Chondrocyte (in vitro differentiated cells): ENCODE data around the gene COBL. TPM values are rescaled to one million over a fixed set of nuclear protein-coding genes. Genes with fewer than 3 reads are reported as not detected.

Experiments
- DNase-seq: peaks from one replicate; pipeline ENCODE4 v3.0.0; 2021; ENCODE audit warnings: mixed read lengths, low spot score
- H3K27ac Mint-ChIP-seq: one replicate; pipeline ENCODE4 v1.8.0; 2021; ENCODE audit warnings: mild to moderate bottlenecking, moderate library complexity, mixed read lengths; ENCODE audit not compliant: unreplicated experiment
- H3K27me3 Mint-ChIP-seq: 2 replicates; pipeline ENCODE4 v1.8.0; 2021; ENCODE audit warnings: low read depth, mixed read lengths
- H3K36me3 Mint-ChIP-seq: 2 replicates; pipeline ENCODE4 v1.8.0; 2021; ENCODE audit warnings: low read depth, mixed read lengths
- H3K4me1 Mint-ChIP-seq: 2 replicates; pipeline ENCODE4 v1.8.0; 2021; ENCODE audit warnings: low read depth, mild to moderate bottlenecking, mixed read lengths
- H3K4me3 Mint-ChIP-seq: one replicate; pipeline ENCODE4 v1.8.0; 2021; ENCODE audit warnings: mild to moderate bottlenecking, moderate library complexity, mixed read lengths; ENCODE audit not compliant: unreplicated experiment
- H3K9me3 Mint-ChIP-seq: 2 replicates; pipeline ENCODE4 v1.8.0; 2021; ENCODE audit warnings: low read depth, mixed read lengths
- total RNA-seq: library from RNA; stranded (reverse); gene quantifications from 3 replicates; pipeline ENCODE4 v1.2.1, GENCODE V29; 2021
- TF ChIP-seq, protein P1 (sequence below): fragments of 200-600 bp; sonication (generic); IDR thresholded peaks from 2 replicates; pipeline ENCODE4 v1.5.0; 2021; ENCODE audit warnings: antibody characterized with exemption, mild to moderate bottlenecking, moderate library complexity

COBL gene
- total RNA-seq, 1 donor from 2014 or later, result 0.17 TPM

DNA sequence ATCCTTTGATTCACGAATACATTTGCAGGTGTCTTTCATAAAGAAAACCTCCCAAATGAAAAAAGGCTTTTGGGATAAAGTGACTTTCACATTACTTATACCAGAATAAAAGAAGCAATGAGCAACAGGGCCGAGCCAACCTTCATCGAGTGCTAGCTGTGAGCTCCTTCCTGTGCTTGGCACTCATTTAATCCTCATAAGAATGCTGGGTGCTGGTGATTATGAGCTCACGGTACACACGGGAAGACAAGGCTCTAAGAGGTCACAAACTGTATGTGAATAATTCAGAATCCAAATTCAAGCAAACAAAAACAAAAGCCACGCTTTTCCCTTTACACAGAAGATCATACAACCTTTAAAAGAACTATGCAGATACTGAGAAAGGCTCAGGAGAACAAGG is 156.2 kb downstream of the COBL start:
- TF ChIP-seq, protein P1, sequence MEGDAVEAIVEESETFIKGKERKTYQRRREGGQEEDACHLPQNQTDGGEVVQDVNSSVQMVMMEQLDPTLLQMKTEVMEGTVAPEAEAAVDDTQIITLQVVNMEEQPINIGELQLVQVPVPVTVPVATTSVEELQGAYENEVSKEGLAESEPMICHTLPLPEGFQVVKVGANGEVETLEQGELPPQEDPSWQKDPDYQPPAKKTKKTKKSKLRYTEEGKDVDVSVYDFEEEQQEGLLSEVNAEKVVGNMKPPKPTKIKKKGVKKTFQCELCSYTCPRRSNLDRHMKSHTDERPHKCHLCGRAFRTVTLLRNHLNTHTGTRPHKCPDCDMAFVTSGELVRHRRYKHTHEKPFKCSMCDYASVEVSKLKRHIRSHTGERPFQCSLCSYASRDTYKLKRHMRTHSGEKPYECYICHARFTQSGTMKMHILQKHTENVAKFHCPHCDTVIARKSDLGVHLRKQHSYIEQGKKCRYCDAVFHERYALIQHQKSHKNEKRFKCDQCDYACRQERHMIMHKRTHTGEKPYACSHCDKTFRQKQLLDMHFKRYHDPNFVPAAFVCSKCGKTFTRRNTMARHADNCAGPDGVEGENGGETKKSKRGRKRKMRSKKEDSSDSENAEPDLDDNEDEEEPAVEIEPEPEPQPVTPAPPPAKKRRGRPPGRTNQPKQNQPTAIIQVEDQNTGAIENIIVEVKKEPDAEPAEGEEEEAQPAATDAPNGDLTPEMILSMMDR, result no peak
- H3K4me1 Mint-ChIP-seq, result peaks cover 4% of the 10 kb centered on the region
- peaks cover 2% of the 10 kb centered on the region for H3K9me3 Mint-ChIP-seq
- H3K27ac Mint-ChIP-seq, result no peak overlapping the region
- H3K36me3 Mint-ChIP-seq, result no peaks in the 10 kb centered on the region
- no peak overlapping the region for H3K4me3 Mint-ChIP-seq
- H3K27me3 Mint-ChIP-seq, result peaks cover 29% of the 10 kb centered on the region
- DNase-seq, result no peak

DNA sequence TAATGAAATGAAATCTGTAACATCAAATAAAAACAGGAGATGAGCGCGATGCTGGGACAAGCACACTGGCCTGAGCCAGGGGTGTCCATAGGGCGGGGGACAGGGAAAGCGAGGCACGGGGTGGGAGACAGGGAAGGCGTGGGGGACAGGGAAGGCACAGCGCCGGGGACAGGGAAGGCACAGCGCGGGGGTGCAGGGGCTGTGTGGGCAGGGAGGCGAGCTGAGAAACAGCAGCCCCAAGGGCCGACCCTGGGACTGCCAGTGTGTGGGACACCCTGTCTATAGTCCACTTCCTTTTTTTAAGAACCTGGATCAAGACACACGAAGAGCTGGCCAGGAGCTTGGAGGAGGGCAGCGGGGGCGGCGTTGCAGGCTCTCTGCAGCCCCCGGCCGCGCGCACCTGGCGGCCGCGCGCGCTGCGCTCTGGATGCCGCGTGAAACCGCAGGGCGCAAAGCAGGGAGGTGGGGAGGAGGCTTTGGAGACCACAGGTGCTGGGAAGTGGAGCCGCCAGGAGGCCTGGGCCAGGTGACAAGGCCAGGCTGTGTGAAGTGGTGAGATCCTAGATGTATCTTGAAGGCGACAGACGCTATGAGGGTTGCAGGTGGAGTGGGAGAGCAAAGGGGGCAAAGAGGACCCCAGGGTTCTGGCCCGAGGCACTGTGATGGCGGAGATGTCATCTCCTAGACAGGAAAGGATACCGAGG is 157.7 kb downstream of the COBL start:
- no peak for DNase-seq
- Mint-ChIP-seq H3K4me1 (peaks cover 4% of the 10 kb centered on the region), H3K27me3 (peaks cover 21% of the 10 kb centered on the region), H3K4me3 (no peak overlapping the region), H3K36me3 (no peaks in the 10 kb centered on the region), H3K9me3 (no peaks in the 10 kb centered on the region), H3K27ac (no peak overlapping the region)
- TF ChIP-seq, protein P1, result no peak

DNA sequence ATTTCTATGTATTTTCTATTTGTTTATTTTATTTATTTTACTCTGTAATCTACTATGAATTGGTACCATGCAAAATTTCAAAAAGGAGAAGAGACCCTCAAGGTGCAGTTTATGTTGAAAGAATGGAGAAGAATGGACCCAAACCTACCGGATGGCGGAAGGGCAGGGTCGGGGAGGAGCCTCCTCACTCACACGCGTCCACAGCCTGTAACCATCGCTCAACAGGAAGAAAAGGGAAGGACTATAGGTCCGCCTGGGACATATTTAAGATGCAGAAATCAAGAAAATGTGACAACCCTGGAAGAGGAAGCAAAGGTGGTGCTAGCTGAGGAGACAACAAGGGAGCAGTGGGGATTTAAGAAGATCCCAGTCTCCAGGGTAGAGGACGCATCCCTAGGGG is 158.4 kb downstream of the COBL start:
- peaks cover 4% of the 10 kb centered on the region for H3K4me1 Mint-ChIP-seq
- H3K27ac Mint-ChIP-seq, result no peak overlapping the region
- DNase-seq, result no peak
- no peak overlapping the region for H3K4me3 Mint-ChIP-seq
- no peaks in the 10 kb centered on the region for H3K36me3 Mint-ChIP-seq
- H3K27me3 Mint-ChIP-seq, result peaks cover 24% of the 10 kb centered on the region
- TF ChIP-seq, protein P1, result no peak
- no peaks in the 10 kb centered on the region for H3K9me3 Mint-ChIP-seq

DNA sequence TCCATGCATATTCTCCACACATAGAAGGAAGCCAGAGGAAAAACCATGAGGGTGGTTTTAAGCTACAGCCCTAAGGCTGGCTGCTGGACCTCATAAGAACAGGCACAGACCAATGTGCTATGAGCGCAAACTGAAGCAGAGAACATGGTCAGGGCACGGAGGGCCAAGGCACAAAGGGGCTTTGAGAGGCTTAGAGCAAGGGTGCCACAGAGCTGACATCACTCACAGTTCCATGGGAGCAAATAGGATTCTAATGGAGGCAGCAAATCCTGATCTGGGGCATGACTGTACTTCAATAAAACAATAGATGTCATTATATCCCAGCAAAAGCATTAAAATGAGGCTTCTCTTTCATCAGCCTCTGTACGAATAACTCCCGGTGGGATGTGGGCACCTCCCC is 162.4 kb downstream of the COBL start:
- no peak overlapping the region for H3K27ac Mint-ChIP-seq
- no peaks in the 10 kb centered on the region for H3K36me3 Mint-ChIP-seq
- DNase-seq, result no peak
- H3K9me3 Mint-ChIP-seq, result no peaks in the 10 kb centered on the region
- H3K4me1 Mint-ChIP-seq, result no peaks in the 10 kb centered on the region
- TF ChIP-seq, protein P1, result no peak
- no peak overlapping the region for H3K4me3 Mint-ChIP-seq
- peaks cover 29% of the 10 kb centered on the region for H3K27me3 Mint-ChIP-seq

DNA sequence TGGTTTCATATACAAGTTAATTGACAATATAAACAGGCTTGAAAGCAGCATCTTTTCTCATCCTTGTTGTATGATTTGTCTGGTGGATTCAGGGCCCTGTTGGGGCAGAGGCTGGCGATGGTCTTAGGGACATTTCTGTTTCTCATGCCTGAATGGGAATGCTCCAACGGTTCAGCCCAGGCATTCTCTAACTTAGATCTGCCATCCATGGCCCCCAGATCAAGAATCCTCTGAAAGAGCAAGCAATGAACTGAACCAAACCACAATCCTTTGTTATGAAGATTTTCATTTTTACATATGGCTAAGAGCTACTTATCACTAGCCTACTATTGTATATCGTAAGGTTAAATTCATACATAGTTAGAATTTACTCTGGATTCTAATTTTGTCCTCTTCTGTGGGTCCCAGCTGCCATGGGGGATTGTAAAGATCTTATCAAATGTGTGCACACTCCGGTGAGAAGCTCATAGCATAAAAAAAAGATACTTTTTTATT is 163.9 kb downstream of the COBL start:
- TF ChIP-seq, protein P1, result no peak
- DNase-seq, result no peak
- H3K4me3 Mint-ChIP-seq, result no peak overlapping the region
- peaks cover 29% of the 10 kb centered on the region for H3K27me3 Mint-ChIP-seq
- H3K4me1 Mint-ChIP-seq, result no peaks in the 10 kb centered on the region
- H3K27ac Mint-ChIP-seq, result no peak overlapping the region
- no peaks in the 10 kb centered on the region for H3K36me3 Mint-ChIP-seq
- H3K9me3 Mint-ChIP-seq, result no peaks in the 10 kb centered on the region
